ENCODE data around the gene UPB1. TPM values are rescaled to one million over a fixed set of nuclear protein-coding genes. Genes with fewer than 3 reads are reported as not detected.
"Not testable (repeated sequence)": the region's sequence is repeated elsewhere in the genome, so short reads cannot be mapped to it uniquely, and the experiment has no call there.

The UPB1 gene
- polyA plus RNA-seq, 4 donors: 0.27 to 1.1 (median 0.96) TPM

GRCh38 chr22:24525416-24526037, 30.4 kb downstream of the UPB1 start:
- no peak for DNase-seq (ENCODE audit: low read depth in 4 of 4, low spot score in 3 of 4)

- no peak for DNase-seq (ENCODE audit: low read depth in 4 of 4, low spot score in 3 of 4)
Measured at GRCh38 chr22:24526191-24526590, 31.1 kb downstream of the UPB1 start.

- DNase-seq (ENCODE audit: low read depth in 4 of 4, low spot score in 3 of 4): no peak
Measured at GRCh38 chr22:24529898-24530297, 34.8 kb downstream of the UPB1 start.

GRCh38 chr22:24530968-24531367, 35.8 kb downstream of the UPB1 start:
- not testable (repeated sequence) for DNase-seq (ENCODE audit: low read depth in 4 of 4, low spot score in 3 of 4)

- DNase-seq (ENCODE audit: low read depth in 4 of 4, low spot score in 3 of 4): no peak
Measured at GRCh38 chr22:24532075-24532474, 36.9 kb downstream of the UPB1 start.

- no peak for DNase-seq (ENCODE audit: low read depth in 4 of 4, low spot score in 3 of 4)
Measured at GRCh38 chr22:24535348-24535747, 40.2 kb downstream of the UPB1 start.

- DNase-seq (ENCODE audit: low read depth in 4 of 4, low spot score in 3 of 4): no peak
Measured at GRCh38 chr22:24536089-24536488, 41.0 kb downstream of the UPB1 start.

GRCh38 chr22:24540470-24540869, 45.3 kb downstream of the UPB1 start:
- DNase-seq (ENCODE audit: low read depth in 4 of 4, low spot score in 3 of 4): no peak

- DNase-seq (ENCODE audit: low read depth in 4 of 4, low spot score in 3 of 4): no peak
Measured at GRCh38 chr22:24541681-24542515, 46.8 kb downstream of the UPB1 start.

- no peak for DNase-seq (ENCODE audit: low read depth in 4 of 4, low spot score in 3 of 4)
Measured at GRCh38 chr22:24542641-24543040, 47.5 kb downstream of the UPB1 start.

GRCh38 chr22:24543185-24543601, 48.1 kb downstream of the UPB1 start:
- no peak for DNase-seq (ENCODE audit: low read depth in 4 of 4, low spot score in 3 of 4)

GRCh38 chr22:24543679-24544243, 48.6 kb downstream of the UPB1 start:
- no peak for DNase-seq (ENCODE audit: low read depth in 4 of 4, low spot score in 3 of 4)

GRCh38 chr22:24548812-24549211, 53.7 kb downstream of the UPB1 start:
- DNase-seq (ENCODE audit: low read depth in 4 of 4, low spot score in 3 of 4): no peak

GRCh38 chr22:24550028-24550901, 55.1 kb downstream of the UPB1 start:
- DNase-seq (ENCODE audit: low read depth in 4 of 4, low spot score in 3 of 4): no peak

- no peak for DNase-seq (ENCODE audit: low read depth in 4 of 4, low spot score in 3 of 4)
Measured at GRCh38 chr22:24550902-24551435, 55.8 kb downstream of the UPB1 start.

GRCh38 chr22:24552503-24553286, 57.6 kb downstream of the UPB1 start:
- not testable (repeated sequence) for DNase-seq (ENCODE audit: low read depth in 4 of 4, low spot score in 3 of 4)

- DNase-seq (ENCODE audit: low read depth in 4 of 4, low spot score in 3 of 4): peak in 3 of 4 donors; percentile 6 to 16 (median 11)
Measured at GRCh38 chr22:24553597-24554312, 58.6 kb downstream of the UPB1 start.

GRCh38 chr22:24554313-24555164, 59.4 kb downstream of the UPB1 start, which contains the start of gene GUCD1:
Gene GUCD1, minus strand, starts transcription at chr22:24555138. Its CDS starts 147 bp downstream, at chr22:24554991.
- peak in 3 of 4 donors; percentile 5 to 24 (median 22) for DNase-seq (ENCODE audit: low read depth in 4 of 4, low spot score in 3 of 4)

Data from left renal pelvis (tissue), 4 donors.